ENCODE measurements around the gene PDRG1.

The PDRG1 gene

DNA sequence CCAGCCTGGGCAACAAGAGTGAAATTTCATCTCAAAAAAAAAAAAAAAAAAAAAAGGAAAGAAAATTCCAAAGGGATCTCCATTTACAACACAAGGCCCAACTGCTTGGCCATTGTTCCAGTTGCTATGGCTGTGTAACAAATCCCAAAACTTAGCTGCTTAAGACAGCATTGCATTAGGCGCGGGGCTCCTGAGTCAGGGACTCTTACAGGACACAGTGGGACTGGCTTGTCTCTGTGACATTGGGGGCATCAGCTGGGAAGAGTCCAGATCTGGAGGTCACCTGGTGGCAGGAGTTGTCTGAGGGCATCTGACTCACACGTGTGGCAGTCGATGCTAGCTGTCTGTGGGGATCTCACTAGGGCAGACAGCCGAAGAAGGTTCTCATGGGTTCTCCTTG, 45.8 kb downstream of the PDRG1 start:
- TF ChIP-seq, protein P1, sequence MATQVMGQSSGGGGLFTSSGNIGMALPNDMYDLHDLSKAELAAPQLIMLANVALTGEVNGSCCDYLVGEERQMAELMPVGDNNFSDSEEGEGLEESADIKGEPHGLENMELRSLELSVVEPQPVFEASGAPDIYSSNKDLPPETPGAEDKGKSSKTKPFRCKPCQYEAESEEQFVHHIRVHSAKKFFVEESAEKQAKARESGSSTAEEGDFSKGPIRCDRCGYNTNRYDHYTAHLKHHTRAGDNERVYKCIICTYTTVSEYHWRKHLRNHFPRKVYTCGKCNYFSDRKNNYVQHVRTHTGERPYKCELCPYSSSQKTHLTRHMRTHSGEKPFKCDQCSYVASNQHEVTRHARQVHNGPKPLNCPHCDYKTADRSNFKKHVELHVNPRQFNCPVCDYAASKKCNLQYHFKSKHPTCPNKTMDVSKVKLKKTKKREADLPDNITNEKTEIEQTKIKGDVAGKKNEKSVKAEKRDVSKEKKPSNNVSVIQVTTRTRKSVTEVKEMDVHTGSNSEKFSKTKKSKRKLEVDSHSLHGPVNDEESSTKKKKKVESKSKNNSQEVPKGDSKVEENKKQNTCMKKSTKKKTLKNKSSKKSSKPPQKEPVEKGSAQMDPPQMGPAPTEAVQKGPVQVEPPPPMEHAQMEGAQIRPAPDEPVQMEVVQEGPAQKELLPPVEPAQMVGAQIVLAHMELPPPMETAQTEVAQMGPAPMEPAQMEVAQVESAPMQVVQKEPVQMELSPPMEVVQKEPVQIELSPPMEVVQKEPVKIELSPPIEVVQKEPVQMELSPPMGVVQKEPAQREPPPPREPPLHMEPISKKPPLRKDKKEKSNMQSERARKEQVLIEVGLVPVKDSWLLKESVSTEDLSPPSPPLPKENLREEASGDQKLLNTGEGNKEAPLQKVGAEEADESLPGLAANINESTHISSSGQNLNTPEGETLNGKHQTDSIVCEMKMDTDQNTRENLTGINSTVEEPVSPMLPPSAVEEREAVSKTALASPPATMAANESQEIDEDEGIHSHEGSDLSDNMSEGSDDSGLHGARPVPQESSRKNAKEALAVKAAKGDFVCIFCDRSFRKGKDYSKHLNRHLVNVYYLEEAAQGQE (IDR thresholded peaks at IDR 0.05; ENCODE audit: insufficient read depth in 1 of 2, low read depth in 2 of 2, low read length in 2 of 2) = no peak
- TF ChIP-seq FOXP2 (optimal IDR thresholded peaks at IDR 0.05; ENCODE audit: borderline replicate concordance, extremely low read depth, extremely low read length, insufficient read depth) (no peak), TAF1 (IDR thresholded peaks at IDR 0.05; ENCODE audit: borderline replicate concordance, insufficient read depth, low read length) (no peak), POLR2AphosphoS5 (IDR thresholded peaks at IDR 0.05; ENCODE audit: low read depth, low read length) (no peak), SIN3A (IDR thresholded peaks at IDR 0.05; ENCODE audit: borderline replicate concordance, insufficient read depth, low read length) (no peak)

DNA sequence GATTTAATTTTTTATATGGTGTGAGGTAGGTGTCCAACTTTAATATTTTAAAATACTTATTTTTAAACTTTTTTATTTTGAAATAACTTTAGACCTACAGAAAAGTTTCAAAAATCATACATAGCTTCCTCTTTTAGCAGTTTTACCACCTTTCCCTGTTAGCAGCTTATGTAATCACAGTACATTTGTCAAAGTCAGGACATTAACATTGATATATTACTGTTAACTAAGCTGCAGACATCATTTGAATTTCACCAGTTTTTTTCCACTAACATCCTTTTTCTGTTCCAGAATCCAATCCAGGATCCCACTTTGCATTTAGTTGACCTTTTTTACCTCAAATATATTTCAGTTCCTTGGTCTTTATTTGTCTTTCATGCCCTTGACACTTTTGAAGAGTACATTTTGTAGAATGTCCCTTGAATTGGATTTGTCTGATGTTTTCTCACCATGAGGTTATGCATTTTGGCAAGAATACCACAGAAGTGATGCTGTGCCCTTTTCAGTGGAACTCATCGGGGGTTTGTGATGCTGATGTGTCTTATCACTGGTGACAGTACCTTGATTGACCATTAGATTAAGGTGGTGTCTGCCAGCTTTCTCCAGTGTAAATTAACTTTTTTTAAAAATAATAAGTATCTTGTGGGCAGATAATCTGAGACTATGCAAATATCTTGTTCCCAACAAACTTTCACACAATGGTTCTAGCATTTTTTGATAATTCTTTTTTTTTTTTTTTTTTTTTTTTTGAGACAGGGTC, 48.0 kb downstream of the PDRG1 start:
- TF ChIP-seq POLR2AphosphoS5 (IDR thresholded peaks at IDR 0.05; ENCODE audit: low read depth, low read length) = no peak
- TF ChIP-seq, protein P1 (IDR thresholded peaks at IDR 0.05; ENCODE audit: insufficient read depth in 1 of 2, low read depth in 2 of 2, low read length in 2 of 2) = no peak
- TF ChIP-seq TAF1 (IDR thresholded peaks at IDR 0.05; ENCODE audit: borderline replicate concordance, insufficient read depth, low read length) = no peak
- TF ChIP-seq SIN3A (IDR thresholded peaks at IDR 0.05; ENCODE audit: borderline replicate concordance, insufficient read depth, low read length) = no peak
- no peak for TF ChIP-seq FOXP2 (optimal IDR thresholded peaks at IDR 0.05; ENCODE audit: borderline replicate concordance, extremely low read depth, extremely low read length, insufficient read depth)

DNA sequence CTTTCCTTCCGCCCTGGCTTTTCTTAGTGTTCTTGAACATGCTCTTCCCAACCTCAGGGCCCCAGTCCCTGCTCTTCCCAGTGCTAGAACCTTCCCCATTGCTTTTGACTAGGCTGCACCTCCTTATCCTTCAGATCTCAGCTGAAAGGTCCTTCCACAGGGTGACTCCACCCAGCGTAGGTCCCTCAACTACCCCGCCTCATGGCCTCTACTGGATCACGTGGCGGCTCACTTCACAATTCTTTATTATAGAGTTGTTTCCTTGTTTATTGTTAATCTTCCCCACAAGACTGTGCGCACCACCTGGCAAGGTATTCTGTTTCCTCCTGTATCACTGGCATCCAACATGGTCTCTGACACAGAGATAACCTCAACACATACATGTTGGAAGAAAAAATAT, 50.2 kb downstream of the PDRG1 start:
- TF ChIP-seq FOXP2 (optimal IDR thresholded peaks at IDR 0.05; ENCODE audit: borderline replicate concordance, extremely low read depth, extremely low read length, insufficient read depth) (no peak), POLR2AphosphoS5 (IDR thresholded peaks at IDR 0.05; ENCODE audit: low read depth, low read length) (no peak), SIN3A (IDR thresholded peaks at IDR 0.05; ENCODE audit: borderline replicate concordance, insufficient read depth, low read length) (no peak), TAF1 (IDR thresholded peaks at IDR 0.05; ENCODE audit: borderline replicate concordance, insufficient read depth, low read length) (no peak)
- TF ChIP-seq, protein P1 (IDR thresholded peaks at IDR 0.05; ENCODE audit: insufficient read depth in 1 of 2, low read depth in 2 of 2, low read length in 2 of 2) = no peak

DNA sequence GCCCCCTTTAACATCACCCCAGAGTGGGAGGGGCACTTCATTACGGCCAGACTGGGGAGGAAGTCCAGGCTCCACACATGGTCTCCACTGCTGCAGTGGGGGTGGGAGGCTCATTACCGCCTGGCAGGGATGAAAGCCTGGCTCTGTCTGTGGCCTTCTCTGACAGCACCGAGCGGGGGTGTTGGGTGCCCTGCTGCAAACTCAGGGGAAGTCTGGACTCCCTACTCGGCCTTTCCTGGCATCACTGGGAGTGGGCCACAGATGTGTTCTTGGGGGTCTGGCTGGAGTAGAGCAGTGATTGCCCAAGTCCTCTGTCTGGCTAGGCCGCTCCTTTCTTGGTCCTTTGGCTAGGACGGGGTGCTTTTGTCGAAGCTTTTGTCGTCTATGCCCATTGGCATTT, 54.3 kb downstream of the PDRG1 start:
- no peak for TF ChIP-seq FOXP2 (optimal IDR thresholded peaks at IDR 0.05; ENCODE audit: borderline replicate concordance, extremely low read depth, extremely low read length, insufficient read depth)
- TF ChIP-seq POLR2AphosphoS5 (IDR thresholded peaks at IDR 0.05; ENCODE audit: low read depth, low read length) = no peak
- TF ChIP-seq TAF1 (IDR thresholded peaks at IDR 0.05; ENCODE audit: borderline replicate concordance, insufficient read depth, low read length) = no peak
- TF ChIP-seq, protein P1 (IDR thresholded peaks at IDR 0.05; ENCODE audit: insufficient read depth in 1 of 2, low read depth in 2 of 2, low read length in 2 of 2) = no peak
- TF ChIP-seq SIN3A (IDR thresholded peaks at IDR 0.05; ENCODE audit: borderline replicate concordance, insufficient read depth, low read length) = no peak
